SU-DHL-6 (cell line): ENCODE measurements around the gene MALSU1.

Experiments used
- H2AFZ ChIP-seq: fragments of 200-600 bp; sonication (generic); 2 replicates; pipeline ENCODE4 v1.6.1; 2014; ENCODE audit warnings: low read depth, mild to moderate bottlenecking, moderate library complexity, mixed read lengths, antibody characterized with exemption, low read length; ENCODE audit not compliant: severe bottlenecking
- H3F3A ChIP-seq: fragments of 200-600 bp; shearing (Covaris generic); 2 replicates; pipeline ENCODE4 v1.6.0; 2016; ENCODE audit warnings: antibody characterized with exemption, mild to moderate bottlenecking; ENCODE audit not compliant: insufficient read depth
- H3K27ac ChIP-seq: fragments of 200-600 bp; sonication (generic); 2 replicates; pipeline ENCODE4 v1.5.1; 2016; ENCODE audit warnings: low read depth, mild to moderate bottlenecking, low read length, moderate library complexity, mixed read lengths
- H3K27me3 ChIP-seq: fragments of 200-600 bp; sonication (generic), shearing (Covaris generic); 2 replicates; pipeline ENCODE4 v1.6.0; 2014; ENCODE audit warnings: mild to moderate bottlenecking, low read length
- H3K36me3 ChIP-seq: fragments of 200-600 bp; sonication (generic); 2 replicates; pipeline ENCODE4 v1.6.1; 2014; ENCODE audit warnings: mild to moderate bottlenecking, low read length, mixed read lengths
- H3K4me2 ChIP-seq: fragments of 300-600, 200-600 bp; shearing (Covaris generic), sonication (generic); 2 replicates; pipeline ENCODE4 v1.6.0; 2014; ENCODE audit warnings: low read length, low read depth, mild to moderate bottlenecking; ENCODE audit not compliant: poor library complexity, severe bottlenecking
- H3K4me3 ChIP-seq: fragments of 200-600 bp; sonication (generic); 2 replicates; pipeline ENCODE4 v1.5.1; 2014; ENCODE audit warnings: antibody characterized with exemption, low read length, mild to moderate bottlenecking, mixed read lengths; ENCODE audit not compliant: insufficient read depth, poor library complexity, severe bottlenecking
- H3K79me2 ChIP-seq: fragments of 200-600 bp; sonication (generic); 2 replicates; pipeline ENCODE4 v1.6.1; 2014; ENCODE audit warnings: mild to moderate bottlenecking, low read length, moderate library complexity; ENCODE audit not compliant: insufficient read depth
- H3K9ac ChIP-seq: fragments of 200-600 bp; sonication (generic); 2 replicates; pipeline ENCODE4 v1.7.0; 2014; ENCODE audit warnings: mild to moderate bottlenecking, low read length
- H3K9me2 ChIP-seq: fragments of 200-600 bp; sonication (generic); replicated peaks from 2 replicates; pipeline ENCODE4 v1.6.1; 2014; ENCODE audit warnings: low read length; ENCODE audit not compliant: insufficient read depth
- H3K9me3 ChIP-seq: fragments of 200-600 bp; sonication (generic); 2 replicates; pipeline ENCODE4 v1.6.1; 2014; ENCODE audit warnings: low read length, mixed read lengths; ENCODE audit not compliant: insufficient read depth
- H4K20me1 ChIP-seq: fragments of 200-600 bp; sonication (generic); 2 replicates; pipeline ENCODE4 v1.6.1; 2014; ENCODE audit warnings: low read depth, mild to moderate bottlenecking, antibody characterized with exemption, low read length, moderate library complexity, mixed read lengths
- CTCF ChIP-seq: fragments of 200-600 bp; sonication (generic); IDR thresholded peaks from one replicate; pipeline ENCODE4 v1.5.1; 2017; ENCODE audit warnings: antibody characterized with exemption, mild to moderate bottlenecking, low read length, moderate library complexity; ENCODE audit not compliant: insufficient read depth, poor library complexity, severe bottlenecking
- EZH2phosphoT487 ChIP-seq: fragments of 200-600 bp; sonication (generic), shearing (Covaris generic); conservative IDR thresholded peaks from 2 replicates; pipeline ENCODE4 v1.6.1; 2018; ENCODE audit warnings: mild to moderate bottlenecking, antibody characterized with exemption, low read length, moderate library complexity, mixed read lengths

Gene MALSU1

GRCh38 chr7:23346316-23346715 lies 47.2 kb downstream of the MALSU1 start:
- Histone ChIP-seq H2AFZ (no peak overlapping the region), H3K4me3 (no peak overlapping the region), H3K36me3 (peaks cover 89% of the 10 kb centered on the region), H3F3A (peaks cover 27% of the 10 kb centered on the region), H3K9ac (no peak overlapping the region), H3K79me2 (peaks cover 5% of the 10 kb centered on the region; the same call in 1 of the 2 replicates), H3K9me2 (no peaks in the 10 kb centered on the region), H3K4me2 (no peak overlapping the region), H3K9me3 (no peaks in the 10 kb centered on the region), H3K27me3 (no peaks in the 10 kb centered on the region), H3K27ac (no peak overlapping the region; the same call in 1 of the 2 replicates), H4K20me1 (no peaks in the 10 kb centered on the region)
- no peak for TF ChIP-seq EZH2phosphoT487
- no peak for TF ChIP-seq CTCF

- H4K20me1 ChIP-seq = no peaks in the 10 kb centered on the region
- peaks cover 89% of the 10 kb centered on the region for H3K36me3 ChIP-seq
- no peaks in the 10 kb centered on the region for H3K9me3 ChIP-seq
- no peak overlapping the region for H3K4me2 ChIP-seq
- H3K27ac ChIP-seq = no peak overlapping the region
- H3K9ac ChIP-seq = no peak overlapping the region
- peaks cover 5% of the 10 kb centered on the region; the same call in 1 of the 2 replicates for H3K79me2 ChIP-seq
- H2AFZ ChIP-seq = no peak overlapping the region
- H3K4me3 ChIP-seq = no peak overlapping the region
- H3F3A ChIP-seq = peaks cover 27% of the 10 kb centered on the region
- H3K9me2 ChIP-seq = no peaks in the 10 kb centered on the region
- TF ChIP-seq EZH2phosphoT487 = no peak
- no peak for TF ChIP-seq CTCF
- H3K27me3 ChIP-seq = no peaks in the 10 kb centered on the region
Observed at GRCh38 chr7:23347033-23347681, 48.0 kb downstream of the MALSU1 start.

- H2AFZ ChIP-seq = no peak overlapping the region
- no peaks in the 10 kb centered on the region for H3K27me3 ChIP-seq
- peaks cover 6% of the 10 kb centered on the region for H3K79me2 ChIP-seq
- H3K9me3 ChIP-seq = no peaks in the 10 kb centered on the region
- H3K27ac ChIP-seq = no peak overlapping the region
- no peak overlapping the region for H3K4me3 ChIP-seq
- no peaks in the 10 kb centered on the region for H3K9me2 ChIP-seq
- H3K4me2 ChIP-seq = no peak overlapping the region
- H3F3A ChIP-seq = peaks cover 23% of the 10 kb centered on the region
- TF ChIP-seq CTCF (no peak), EZH2phosphoT487 (no peak)
- H3K36me3 ChIP-seq = peaks cover 83% of the 10 kb centered on the region
- no peak overlapping the region for H3K9ac ChIP-seq
- H4K20me1 ChIP-seq = no peaks in the 10 kb centered on the region
Observed at GRCh38 chr7:23347682-23348180, 48.6 kb downstream of the MALSU1 start.
